ENCODE results near the gene ASB15.

- TF ChIP-seq CTCF (IDR thresholded peaks at IDR 0.05; ENCODE audit: poor library complexity, severe bottlenecking) (no peak), POLR2AphosphoS5 (IDR thresholded peaks at IDR 0.05) (no peak), MXI1 (conservative IDR thresholded peaks at IDR 0.05; ENCODE audit: poor library complexity, severe bottlenecking) (no peak), EZH2 (IDR thresholded peaks at IDR 0.05; ENCODE audit: borderline replicate concordance, insufficient read depth, low read length, poor library complexity, severe bottlenecking) (no peak)
Observed at GRCh38 chr7:123687161-123687560, 85.5 kb downstream of the ASB15 start.

Data from neural cell (in vitro differentiated cells).